Naive thymus-derived CD8-positive, alpha-beta T cell (primary cell): ENCODE results near the gene RNF217. TPM values are rescaled to one million over a fixed set of nuclear protein-coding genes. Genes with fewer than 3 reads are reported as not detected.
"Not testable (repeated sequence)": the region's sequence is repeated elsewhere in the genome, so short reads cannot be mapped to it uniquely, and the experiment has no call there.

ENCODE experiments used
- ATAC-seq, 2 donors: fragments of 150-1000 bp; cut with Tn5 transposase in 1 of 2; sonication (Bioruptor Pico), chemical (Tn5 transposase) in 1 of 2; 1 replicate in 1 of 2; 2 replicates in 1 of 2; pipeline ENCODE4 v1.10.0; 2021; ENCODE audit warnings: mild to moderate bottlenecking in 2 of 2, moderate library complexity in 2 of 2
- POLR2A ChIA-PET: fragments of 350-600 bp; sonication (Branson Sonifier 250); formaldehyde crosslinking; loops from one replicate; lab custom pipeline; 2021; ENCODE audit warnings: antibody characterized with exemption; lab: Charles Lee
- DNase-seq, 10 donors: peaks; one replicate each; pipeline versions ENCODE4 v3.0.0 to v3.0.0-alpha.2; 2020 to 2022
- H3K27ac Mint-ChIP-seq, 10 donors: one replicate each; pipeline ENCODE4 v1.8.0; 2020 to 2022; ENCODE audit warnings: mild to moderate bottlenecking in 10 of 10, mixed read lengths in 10 of 10, moderate library complexity in 4 of 10, inconsistent platforms in 1 of 10
- H3K27me3 Mint-ChIP-seq, 5 donors: one replicate each; pipeline ENCODE4 v1.8.0; 2021 to 2022; ENCODE audit warnings: mixed read lengths in 5 of 5
- H3K36me3 Mint-ChIP-seq, 3 donors: one replicate each; pipeline ENCODE4 v1.8.0; 2020 to 2022; ENCODE audit warnings: mixed read lengths in 3 of 3, mild to moderate bottlenecking in 2 of 3, inconsistent platforms in 1 of 3
- H3K4me1 Mint-ChIP-seq, 4 donors: one replicate each; pipeline ENCODE4 v1.8.0; 2021 to 2022; ENCODE audit warnings: mixed read lengths in 4 of 4
- H3K4me3 Mint-ChIP-seq, 10 donors: one replicate each; pipeline ENCODE4 v1.8.0; 2020 to 2022; ENCODE audit warnings: mild to moderate bottlenecking in 10 of 10, mixed read lengths in 10 of 10, moderate library complexity in 6 of 10, inconsistent platforms in 1 of 10
- H3K9me3 Mint-ChIP-seq, 9 donors: one replicate each; pipeline ENCODE4 v1.8.0; 2020 to 2022; ENCODE audit warnings: mixed read lengths in 9 of 9, mild to moderate bottlenecking in 3 of 9, inconsistent platforms in 1 of 9, moderate library complexity in 1 of 9
- polyA plus RNA-seq, 3 donors: library from polyadenylated mRNA; unstranded; fragments of 300-500 nt; fragmentation: Illumina TruSeq; gene quantifications; one replicate each; pipeline ENCODE4 v1.2.3, GENCODE V29; 2021
- total RNA-seq, 8 experiments: library from RNA in 2 of 8; stranded (reverse) in 2 of 8; gene quantifications; one replicate each; pipeline ENCODE4 v1.2.3 and lab custom pipeline; 2021 to 2026

Gene RNF217
- total and polyA plus RNA-seq, 5 experiments from 2014 or later = 0.05 TPM; not detected in 4

- ATAC-seq = no peak
- H3K27me3 Mint-ChIP-seq = no peaks in the 10 kb centered on the region
- H3K9me3 Mint-ChIP-seq = no peaks in the 10 kb centered on the region
- H3K4me3 Mint-ChIP-seq = no peak overlapping the region
- POLR2A ChIA-PET = interaction anchor here (0.6 kb wide), 1 partner anchor 37 kb away, joined by 6 read pairs; no protein-coding TSS in a partner anchor
- no peaks in the 10 kb centered on the region for H3K36me3 Mint-ChIP-seq
- DNase-seq = no peak
- H3K27ac Mint-ChIP-seq = no peak overlapping the region
- H3K4me1 Mint-ChIP-seq = no peaks in the 10 kb centered on the region
These were observed 96.3 kb downstream of the RNF217 start for GRCh38 chr6:125058546-125058945.

- DNase-seq (no peak), ATAC-seq (no peak)
- Mint-ChIP-seq H3K27me3 (no peaks in the 10 kb centered on the region), H3K9me3 (no peaks in the 10 kb centered on the region), H3K4me3 (no peak overlapping the region), H3K27ac (no peak overlapping the region), H3K36me3 (no peaks in the 10 kb centered on the region), H3K4me1 (peaks cover 0 to 2% (median 0%) of the 10 kb centered on the region in 4 donors)
- POLR2A ChIA-PET = no interaction called here
These were observed 101.1 kb downstream of the RNF217 start for GRCh38 chr6:125063307-125063706.

GRCh38 chr6:125066140-125066539 lies 103.9 kb downstream of the RNF217 start:
- Mint-ChIP-seq H3K4me1 (peaks cover 0 to 2% (median 0%) of the 10 kb centered on the region in 4 donors), H3K4me3 (no peak overlapping the region), H3K27me3 (no peaks in the 10 kb centered on the region), H3K9me3 (no peaks in the 10 kb centered on the region), H3K36me3 (no peaks in the 10 kb centered on the region), H3K27ac (no peak overlapping the region)
- POLR2A ChIA-PET = no interaction called here
- no peak for ATAC-seq
- DNase-seq = no peak

- Mint-ChIP-seq H3K4me1 (peaks cover 0 to 2% (median 0%) of the 10 kb centered on the region in 4 donors), H3K4me3 (no peak overlapping the region), H3K27ac (no peak overlapping the region), H3K36me3 (no peaks in the 10 kb centered on the region), H3K9me3 (no peaks in the 10 kb centered on the region), H3K27me3 (no peaks in the 10 kb centered on the region)
- DNase-seq (peak in 5 of 10 donors; percentile 19 to 73 (median 28)), ATAC-seq (peak; percentile 80 to 83)
- POLR2A ChIA-PET = interaction anchor here (0.6 kb wide), 1 partner anchor 25 kb away, joined by 3 read pairs; no protein-coding TSS in a partner anchor
These were observed 104.7 kb downstream of the RNF217 start for GRCh38 chr6:125066964-125067363.

GRCh38 chr6:125067552-125067951 lies 105.3 kb downstream of the RNF217 start:
- no peak for DNase-seq
- Mint-ChIP-seq H3K9me3 (no peaks in the 10 kb centered on the region), H3K27ac (no peak overlapping the region), H3K36me3 (no peaks in the 10 kb centered on the region), H3K4me3 (no peak overlapping the region), H3K4me1 (peaks cover 0 to 2% (median 0%) of the 10 kb centered on the region in 4 donors), H3K27me3 (no peaks in the 10 kb centered on the region)
- POLR2A ChIA-PET = interaction anchor here (0.6 kb wide), 1 partner anchor 24 kb away, joined by 3 read pairs; no protein-coding TSS in a partner anchor
- ATAC-seq = no peak

GRCh38 chr6:125073071-125073470 lies 110.8 kb downstream of the RNF217 start:
- H3K27me3 Mint-ChIP-seq = peaks cover 0 to 4% (median 0%) of the 10 kb centered on the region in 5 donors
- H3K36me3 Mint-ChIP-seq = no peaks in the 10 kb centered on the region
- no peak overlapping the region for H3K27ac Mint-ChIP-seq
- ATAC-seq (no peak), DNase-seq (no peak)
- no peaks in the 10 kb centered on the region for H3K4me1 Mint-ChIP-seq
- H3K4me3 Mint-ChIP-seq = no peak overlapping the region
- POLR2A ChIA-PET = no interaction called here
- no peaks in the 10 kb centered on the region for H3K9me3 Mint-ChIP-seq

- no peak overlapping the region for H3K27ac Mint-ChIP-seq
- DNase-seq (no peak), ATAC-seq (no peak)
- H3K27me3 Mint-ChIP-seq = peaks cover 0 to 4% (median 0%) of the 10 kb centered on the region in 5 donors
- H3K4me3 Mint-ChIP-seq = no peak overlapping the region
- POLR2A ChIA-PET = no interaction called here
- H3K9me3 Mint-ChIP-seq = no peaks in the 10 kb centered on the region
- no peaks in the 10 kb centered on the region for H3K36me3 Mint-ChIP-seq
- H3K4me1 Mint-ChIP-seq = no peaks in the 10 kb centered on the region
These were observed 111.9 kb downstream of the RNF217 start for GRCh38 chr6:125074120-125074519.

GRCh38 chr6:125075073-125075472 lies 112.8 kb downstream of the RNF217 start:
- H3K4me1 Mint-ChIP-seq, H3K27me3 Mint-ChIP-seq, POLR2A ChIA-PET, ATAC-seq, H3K4me3 Mint-ChIP-seq, DNase-seq, H3K9me3 Mint-ChIP-seq, H3K36me3 Mint-ChIP-seq: not testable (repeated sequence)
- H3K27ac Mint-ChIP-seq = peak overlapping the region in 1 of 10 donors; percentile 22

GRCh38 chr6:125075741-125076481 lies 113.7 kb downstream of the RNF217 start:
- POLR2A ChIA-PET = no interaction called here
- H3K36me3 Mint-ChIP-seq = no peaks in the 10 kb centered on the region
- peaks cover 0 to 4% (median 0%) of the 10 kb centered on the region in 5 donors for H3K27me3 Mint-ChIP-seq
- no peak for DNase-seq
- H3K4me3 Mint-ChIP-seq = no peak overlapping the region
- no peaks in the 10 kb centered on the region for H3K4me1 Mint-ChIP-seq
- no peak for ATAC-seq
- H3K9me3 Mint-ChIP-seq = no peaks in the 10 kb centered on the region
- no peak overlapping the region for H3K27ac Mint-ChIP-seq

- no peak overlapping the region for H3K4me3 Mint-ChIP-seq
- H3K4me1 Mint-ChIP-seq = no peaks in the 10 kb centered on the region
- no peaks in the 10 kb centered on the region for H3K9me3 Mint-ChIP-seq
- peaks cover 0 to 4% (median 0%) of the 10 kb centered on the region in 5 donors for H3K27me3 Mint-ChIP-seq
- ATAC-seq (no peak), DNase-seq (no peak)
- no peak overlapping the region for H3K27ac Mint-ChIP-seq
- no peaks in the 10 kb centered on the region for H3K36me3 Mint-ChIP-seq
- POLR2A ChIA-PET = no interaction called here
These were observed 114.2 kb downstream of the RNF217 start for GRCh38 chr6:125076482-125076742.

GRCh38 chr6:125077453-125077852 lies 115.2 kb downstream of the RNF217 start:
- H3K27me3 Mint-ChIP-seq = peaks cover 0 to 4% (median 0%) of the 10 kb centered on the region in 5 donors
- POLR2A ChIA-PET = no interaction called here

GRCh38 chr6:125078602-125079321 lies 116.5 kb downstream of the RNF217 start:
- Mint-ChIP-seq H3K9me3 (no peaks in the 10 kb centered on the region), H3K4me3 (no peak overlapping the region), H3K4me1 (no peaks in the 10 kb centered on the region), H3K27me3 (peaks cover 0 to 4% (median 0%) of the 10 kb centered on the region in 5 donors), H3K36me3 (no peaks in the 10 kb centered on the region), H3K27ac (no peak overlapping the region)
- no peak for ATAC-seq
- no peak for DNase-seq
- POLR2A ChIA-PET = no interaction called here

More at GRCh38 chr6:125077453-125077852, 115.2 kb downstream of the RNF217 start:
- H3K27ac Mint-ChIP-seq = no peak overlapping the region
- no peaks in the 10 kb centered on the region for H3K4me1 Mint-ChIP-seq
- H3K36me3 Mint-ChIP-seq = no peaks in the 10 kb centered on the region
- no peak overlapping the region for H3K4me3 Mint-ChIP-seq
- no peaks in the 10 kb centered on the region for H3K9me3 Mint-ChIP-seq
- ATAC-seq = no peak
- DNase-seq = no peak

- no peak for DNase-seq
- ATAC-seq = no peak
- H3K27me3 Mint-ChIP-seq = no peaks in the 10 kb centered on the region
- no peak overlapping the region for H3K27ac Mint-ChIP-seq
- no peaks in the 10 kb centered on the region for H3K9me3 Mint-ChIP-seq
- no peaks in the 10 kb centered on the region for H3K36me3 Mint-ChIP-seq
- H3K4me1 Mint-ChIP-seq = no peaks in the 10 kb centered on the region
- POLR2A ChIA-PET = no interaction called here
- H3K4me3 Mint-ChIP-seq = no peak overlapping the region
These were observed 120.9 kb downstream of the RNF217 start for GRCh38 chr6:125082908-125083683.
